ENCODE measurements around the gene ZNF146. TPM values are rescaled to one million over a fixed set of nuclear protein-coding genes. Genes with fewer than 3 reads are reported as not detected.
"Not testable (repeated sequence)": the region's sequence is repeated elsewhere in the genome, so short reads cannot be mapped to it uniquely, and the experiment has no call there.

ZNF146 gene
- total RNA-seq, 1 experiment from 2014 or later = 98.9 TPM

DNA sequence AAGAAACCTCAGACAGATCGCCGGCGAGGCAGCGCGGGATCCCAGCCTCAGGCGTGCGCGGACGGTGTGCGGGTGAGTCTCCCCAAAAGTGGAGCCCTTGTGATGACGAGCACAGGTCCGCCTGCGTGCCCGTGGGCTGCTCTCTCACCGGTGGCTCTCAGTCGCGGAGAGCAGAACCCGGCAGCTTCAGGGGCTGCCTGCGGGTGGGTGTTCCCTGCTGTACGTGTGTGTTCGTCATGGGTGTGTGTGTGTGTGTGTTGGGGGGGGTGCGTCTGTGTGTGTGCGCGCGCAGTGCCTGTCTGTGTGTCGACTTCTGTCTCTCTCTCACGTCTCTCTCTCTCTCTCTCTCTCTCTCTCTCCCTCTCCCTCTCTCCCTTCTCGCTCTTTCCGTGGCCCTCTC, 54.4 kb downstream of the ZNF146 start:
- DNase-seq (ENCODE audit: low read depth) = not testable (repeated sequence)

Other genes with a start within 250 kb of the ZNF146 start
- 24.7 and 28.6 TPM in 2 replicates for gene SDHAF1, start 219.9 kb upstream of the ZNF146 start, total RNA-seq (2014; rRNA removed)
- 0.23 TPM in 1 of 2 replicates, not detected in the other for gene SYNE4, start 206.3 kb upstream of the ZNF146 start, total RNA-seq (2014; rRNA removed)
- gene ALKBH6, start 200.9 kb upstream of the ZNF146 start, total RNA-seq (2014; rRNA removed) = 32.6 and 39.6 TPM in 2 replicates
- gene CLIP3, start 182.2 kb upstream of the ZNF146 start, total RNA-seq (2014; rRNA removed) = 5.3 and 6.3 TPM in 2 replicates
- gene THAP8, start 160.8 kb upstream of the ZNF146 start, total RNA-seq (2014; rRNA removed) = 10.8 and 12.5 TPM in 2 replicates
- 22.0 and 23.6 TPM in 2 replicates for gene WDR62, start 160.2 kb upstream of the ZNF146 start, total RNA-seq (2014; rRNA removed)
- gene OVOL3, start 104.0 kb upstream of the ZNF146 start, total RNA-seq (2014; rRNA removed) = not detected in 2 replicates
- 56.0 and 56.1 TPM in 2 replicates for gene POLR2I, start 100.2 kb upstream of the ZNF146 start, total RNA-seq (2014; rRNA removed)
- 295 and 302 TPM in 2 replicates for gene TBCB, start 99.6 kb upstream of the ZNF146 start, total RNA-seq (2014; rRNA removed)
- gene CAPNS1, start 75.0 kb upstream of the ZNF146 start, total RNA-seq (2014; rRNA removed) = 479 and 506 TPM in 2 replicates
- not detected in 2 replicates for gene COX7A1, start 62.7 kb upstream of the ZNF146 start, total RNA-seq (2014; rRNA removed)
- gene ZNF565, start 441 bp upstream of the ZNF146 start, total RNA-seq (2014; rRNA removed) = 2.9 and 3.7 TPM in 2 replicates
- 1.9 and 3.2 TPM in 2 replicates for gene ZFP14, start 164.1 kb downstream of the ZNF146 start, total RNA-seq (2014; rRNA removed)
- 2.2 and 3.4 TPM in 2 replicates for gene ZFP82, start 203.5 kb downstream of the ZNF146 start, total RNA-seq (2014; rRNA removed)